Neural progenitor cell (in vitro differentiated cells): Measurements from ENCODE around the gene RBM19. TPM values are rescaled to one million over a fixed set of nuclear protein-coding genes. Genes with fewer than 3 reads are reported as not detected.

Experiments
- DNase-seq: peaks from one replicate; pipeline ENCODE4 v3.0.0-alpha.2; 2016; ENCODE audit warnings: low spot score
- H2AFZ ChIP-seq: fragments of 200-600 bp; sonication (generic); replicated peaks from 2 replicates; pipeline ENCODE4 v1.6.1; 2016; ENCODE audit warnings: antibody characterized with exemption
- H3F3A ChIP-seq: fragments of 200-600 bp; sonication (generic); 2 replicates; pipeline ENCODE4 v1.6.1; 2016; ENCODE audit warnings: antibody characterized with exemption, low read depth
- H3K27ac ChIP-seq: fragments of 200-600 bp; sonication (generic); 2 replicates; pipeline ENCODE4 v1.5.1; 2016; ENCODE audit warnings: mild to moderate bottlenecking
- H3K27me3 ChIP-seq: fragments of 200-600 bp; sonication (generic); 2 replicates; pipeline ENCODE4 v1.6.1; 2016; ENCODE audit warnings: mild to moderate bottlenecking, moderate library complexity
- H3K36me3 ChIP-seq: fragments of 200-600 bp; sonication (generic); 2 replicates; pipeline ENCODE4 v1.5.1; 2016
- H3K4me1 ChIP-seq: fragments of 200-600 bp; sonication (generic); 2 replicates; pipeline ENCODE4 v1.6.1; 2016; ENCODE audit warnings: mixed run types
- H3K4me2 ChIP-seq: fragments of 200-600 bp; sonication (generic); 2 replicates; pipeline ENCODE4 v1.6.1; 2016
- H3K4me3 ChIP-seq: fragments of 200-600 bp; sonication (generic); 2 replicates; pipeline ENCODE4 v1.5.1; 2016
- H3K79me2 ChIP-seq: fragments of 200-600 bp; sonication (generic); 2 replicates; pipeline ENCODE4 v1.6.1; 2016; ENCODE audit warnings: low read depth
- H3K9ac ChIP-seq: fragments of 200-600 bp; sonication (generic); 2 replicates; pipeline ENCODE4 v1.6.1; 2016
- H3K9me3 ChIP-seq: fragments of 200-600 bp; sonication (generic); 2 replicates; pipeline ENCODE4 v1.5.1; 2016; ENCODE audit warnings: low read depth
- H4K20me1 ChIP-seq: fragments of 200-600 bp; sonication (generic); 2 replicates; pipeline ENCODE4 v1.6.1; 2016; ENCODE audit warnings: low read depth
- H3K27ac Mint-ChIP-seq: 3 replicates; pipeline ENCODE4 v1.8.0; 2021; ENCODE audit warnings: mixed read lengths
- H3K27me3 Mint-ChIP-seq: 2 replicates; pipeline ENCODE4 v1.8.0; 2022; ENCODE audit warnings: low read depth, mild to moderate bottlenecking, inconsistent platforms, moderate library complexity, mixed read lengths; ENCODE audit not compliant: insufficient read depth
- H3K36me3 Mint-ChIP-seq: 3 replicates; pipeline ENCODE4 v1.8.0; 2021; ENCODE audit warnings: mixed read lengths
- H3K4me1 Mint-ChIP-seq: 3 replicates; pipeline ENCODE4 v1.8.0; 2021; ENCODE audit warnings: mixed read lengths
- H3K4me3 Mint-ChIP-seq: 3 replicates; pipeline ENCODE4 v1.8.0; 2021; ENCODE audit warnings: mild to moderate bottlenecking, moderate library complexity, mixed read lengths
- H3K9me3 Mint-ChIP-seq: 3 replicates; pipeline ENCODE4 v1.8.0; 2020; ENCODE audit warnings: mixed read lengths
- CTCF ChIP-seq: fragments of 200-600 bp; sonication (generic); IDR thresholded peaks from 2 replicates; pipeline ENCODE4 v1.5.1; 2017; ENCODE audit warnings: antibody characterized with exemption, mild to moderate bottlenecking
- EZH2 ChIP-seq: fragments of 200-600 bp; sonication (generic); IDR thresholded peaks from 2 replicates; pipeline ENCODE4 v1.6.1; 2017; ENCODE audit warnings: antibody characterized with exemption, mild to moderate bottlenecking, moderate library complexity
- EZH2phosphoT487 ChIP-seq: fragments of 200-600 bp; sonication (generic); IDR thresholded peaks from 2 replicates; pipeline ENCODE4 v1.6.1; 2017; ENCODE audit warnings: antibody characterized with exemption
- total RNA-seq: library from RNA; depleted of rRNA; stranded (reverse); fragments of >200 nt; gene quantifications from 2 replicates; pipeline ENCODE4 v1.2.3, GENCODE V29; 2015; ENCODE audit warnings: low replicate concordance

RBM19 gene
- total RNA-seq, 1 donor from 2014 or later = 23.5 TPM

GRCh38 chr12:113862590-113863454 lies 103.3 kb downstream of the RBM19 start:
- TF ChIP-seq EZH2phosphoT487 (no peak), EZH2 (no peak), CTCF (no peak)
- DNase-seq = no peak
- Histone ChIP-seq H3K9me3 (no peaks in the 10 kb centered on the region), H3K27me3 (no peaks in the 10 kb centered on the region), H3K79me2 (no peaks in the 10 kb centered on the region), H3K36me3 (no peaks in the 10 kb centered on the region), H3F3A (peaks cover 34% of the 10 kb centered on the region), H4K20me1 (no peaks in the 10 kb centered on the region), H3K4me1 (peaks cover 46% of the 10 kb centered on the region), H3K9ac (no peak overlapping the region), H2AFZ (no peak overlapping the region), H3K4me3 (no peak overlapping the region), H3K27ac (no peak overlapping the region), H3K4me2 (peak overlapping the region; percentile 58)
- Mint-ChIP-seq H3K27me3 (peaks cover 5% of the 10 kb centered on the region), H3K9me3 (no peaks in the 10 kb centered on the region), H3K36me3 (no peaks in the 10 kb centered on the region), H3K4me1 (peaks cover 57% of the 10 kb centered on the region), H3K27ac (peak overlapping the region; percentile 26), H3K4me3 (peak overlapping the region; percentile 24)

GRCh38 chr12:113861708-113862312 lies 104.3 kb downstream of the RBM19 start:
- H2AFZ ChIP-seq = no peak overlapping the region
- TF ChIP-seq EZH2 = no peak
- TF ChIP-seq CTCF = no peak
- TF ChIP-seq EZH2phosphoT487 = no peak
- no peak overlapping the region for H3K27ac ChIP-seq
- no peak overlapping the region for H3K4me3 Mint-ChIP-seq
- H3K4me3 ChIP-seq = no peak overlapping the region
- peak overlapping the region; percentile 26 for H3K27ac Mint-ChIP-seq
- H3K9me3 Mint-ChIP-seq = no peaks in the 10 kb centered on the region
- peaks cover 46% of the 10 kb centered on the region for H3K4me1 ChIP-seq
- peak overlapping the region; percentile 58 for H3K4me2 ChIP-seq
- H3F3A ChIP-seq = peaks cover 34% of the 10 kb centered on the region
- peaks cover 58% of the 10 kb centered on the region for H3K4me1 Mint-ChIP-seq
- no peaks in the 10 kb centered on the region for H3K36me3 ChIP-seq
- peak; percentile 50 for DNase-seq
- peaks cover 5% of the 10 kb centered on the region for H3K27me3 Mint-ChIP-seq
- no peaks in the 10 kb centered on the region for H3K9me3 ChIP-seq
- no peak overlapping the region for H3K9ac ChIP-seq
- no peaks in the 10 kb centered on the region for H3K79me2 ChIP-seq
- no peaks in the 10 kb centered on the region for H3K36me3 Mint-ChIP-seq
- H3K27me3 ChIP-seq = no peaks in the 10 kb centered on the region
- no peaks in the 10 kb centered on the region for H4K20me1 ChIP-seq

DNA sequence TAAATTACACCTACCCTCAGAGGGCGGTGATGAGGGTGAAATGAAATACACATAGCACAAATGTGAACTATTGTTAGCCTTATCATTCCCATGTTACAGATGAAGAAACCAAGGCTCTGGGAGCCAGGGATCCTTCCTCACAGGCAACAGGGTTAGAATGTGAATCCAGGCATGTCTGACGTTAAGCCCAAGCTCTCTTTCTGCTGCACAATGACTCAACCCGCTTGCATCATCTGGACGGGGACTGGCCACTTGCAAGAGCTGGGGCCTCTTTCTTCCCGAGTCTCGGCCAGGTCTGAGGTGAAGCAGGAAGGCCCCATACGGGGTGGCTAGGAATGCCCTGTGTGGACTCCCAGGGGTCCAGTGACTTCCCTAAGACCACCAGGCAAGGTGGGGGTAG lies 105.2 kb downstream of the RBM19 start:
- no peak overlapping the region for H2AFZ ChIP-seq
- Mint-ChIP-seq H3K36me3 (no peaks in the 10 kb centered on the region), H3K4me1 (peaks cover 62% of the 10 kb centered on the region), H3K27me3 (peaks cover 5% of the 10 kb centered on the region), H3K27ac (no peak overlapping the region), H3K4me3 (no peak overlapping the region), H3K9me3 (no peaks in the 10 kb centered on the region)
- DNase-seq = no peak
- no peak overlapping the region for H3K4me2 ChIP-seq
- no peak for TF ChIP-seq EZH2
- TF ChIP-seq EZH2phosphoT487 = no peak
- no peak for TF ChIP-seq CTCF
- H3K27me3 ChIP-seq = no peaks in the 10 kb centered on the region
- no peaks in the 10 kb centered on the region for H4K20me1 ChIP-seq
- H3K9ac ChIP-seq = no peak overlapping the region
- no peaks in the 10 kb centered on the region for H3K9me3 ChIP-seq
- H3K27ac ChIP-seq = no peak overlapping the region
- H3K4me1 ChIP-seq = peaks cover 46% of the 10 kb centered on the region
- H3K4me3 ChIP-seq = no peak overlapping the region
- H3K36me3 ChIP-seq = no peaks in the 10 kb centered on the region
- no peaks in the 10 kb centered on the region for H3K79me2 ChIP-seq
- peaks cover 34% of the 10 kb centered on the region for H3F3A ChIP-seq
